Nephron (organoid): ENCODE data around the gene OMP.

Source experiments
- H3K27ac Mint-ChIP-seq, 3 experiments: 2 replicates each; pipeline ENCODE4 v1.8.0; 2020; ENCODE audit warnings: mixed read lengths in 3 of 3, mild to moderate bottlenecking in 2 of 3, moderate library complexity in 1 of 3
- H3K27me3 Mint-ChIP-seq: 2 replicates; pipeline ENCODE4 v1.8.0; 2021; ENCODE audit warnings: low read depth, mild to moderate bottlenecking, moderate library complexity, mixed read lengths
- H3K36me3 Mint-ChIP-seq: 2 replicates; pipeline ENCODE4 v1.8.0; 2020; ENCODE audit warnings: low read depth, mixed read lengths
- H3K4me1 Mint-ChIP-seq: 2 replicates; pipeline ENCODE4 v1.8.0; 2020; ENCODE audit warnings: mixed read lengths
- H3K4me3 Mint-ChIP-seq, 3 experiments: 2 replicates each; pipeline ENCODE4 v1.8.0; 2020; ENCODE audit warnings: mild to moderate bottlenecking in 3 of 3, mixed read lengths in 3 of 3, moderate library complexity in 2 of 3
- H3K9me3 Mint-ChIP-seq: 2 replicates; pipeline ENCODE4 v1.8.0; 2020; ENCODE audit warnings: mixed read lengths
- TF ChIP-seq, protein P1 (sequence below), 3 experiments: fragments of 200-600 bp; sonication (generic); IDR thresholded peaks; one replicate each; pipeline ENCODE4 v1.5.0; 2021; ENCODE audit warnings: antibody characterized with exemption in 3 of 3; ENCODE audit not compliant: unreplicated experiment in 3 of 3

The OMP gene

DNA sequence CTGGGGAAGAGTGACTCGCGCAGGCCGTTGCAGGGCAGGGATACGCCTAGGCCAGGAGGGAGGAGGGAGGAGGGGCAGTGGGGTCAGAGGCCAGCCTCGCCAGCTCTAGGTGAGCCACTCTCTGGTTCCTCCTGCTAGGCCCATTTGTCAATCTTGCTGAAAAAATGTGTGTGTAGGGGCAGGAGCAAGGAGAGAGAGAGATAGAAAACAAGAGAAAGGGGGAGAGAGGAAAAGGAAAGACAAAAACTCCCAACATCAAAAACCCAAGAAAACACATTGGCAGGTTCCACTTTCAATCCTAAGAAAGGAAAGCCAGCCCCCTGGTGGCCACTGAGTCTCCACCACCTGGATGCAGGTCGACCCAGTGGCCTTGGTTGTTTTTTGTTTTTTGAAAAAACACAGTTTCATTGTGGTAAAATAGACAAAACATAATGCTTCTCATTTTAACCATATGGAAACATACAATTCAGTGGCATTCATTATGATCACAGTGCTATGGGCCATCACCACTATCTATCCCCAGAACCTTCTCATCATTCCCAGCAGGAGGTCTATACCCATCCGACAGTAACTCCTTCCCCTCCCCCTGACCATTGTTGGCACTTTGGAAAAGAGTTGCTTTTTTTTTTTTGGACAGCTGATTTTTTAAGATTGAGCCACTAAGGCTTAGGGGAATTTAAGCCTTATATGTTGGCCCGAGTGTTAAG lies 10.9 kb downstream of the OMP start:
- TF ChIP-seq, protein P1, sequence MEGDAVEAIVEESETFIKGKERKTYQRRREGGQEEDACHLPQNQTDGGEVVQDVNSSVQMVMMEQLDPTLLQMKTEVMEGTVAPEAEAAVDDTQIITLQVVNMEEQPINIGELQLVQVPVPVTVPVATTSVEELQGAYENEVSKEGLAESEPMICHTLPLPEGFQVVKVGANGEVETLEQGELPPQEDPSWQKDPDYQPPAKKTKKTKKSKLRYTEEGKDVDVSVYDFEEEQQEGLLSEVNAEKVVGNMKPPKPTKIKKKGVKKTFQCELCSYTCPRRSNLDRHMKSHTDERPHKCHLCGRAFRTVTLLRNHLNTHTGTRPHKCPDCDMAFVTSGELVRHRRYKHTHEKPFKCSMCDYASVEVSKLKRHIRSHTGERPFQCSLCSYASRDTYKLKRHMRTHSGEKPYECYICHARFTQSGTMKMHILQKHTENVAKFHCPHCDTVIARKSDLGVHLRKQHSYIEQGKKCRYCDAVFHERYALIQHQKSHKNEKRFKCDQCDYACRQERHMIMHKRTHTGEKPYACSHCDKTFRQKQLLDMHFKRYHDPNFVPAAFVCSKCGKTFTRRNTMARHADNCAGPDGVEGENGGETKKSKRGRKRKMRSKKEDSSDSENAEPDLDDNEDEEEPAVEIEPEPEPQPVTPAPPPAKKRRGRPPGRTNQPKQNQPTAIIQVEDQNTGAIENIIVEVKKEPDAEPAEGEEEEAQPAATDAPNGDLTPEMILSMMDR (IDR thresholded peaks at IDR 0.05; ENCODE audit: unreplicated experiment in 3 of 3) = peak; percentile 51 to 58 (median 53)
- no peaks in the 10 kb centered on the region for H3K27me3 Mint-ChIP-seq
- no peak overlapping the region for H3K4me3 Mint-ChIP-seq
- H3K27ac Mint-ChIP-seq = no peak overlapping the region
- peaks cover 5% of the 10 kb centered on the region for H3K36me3 Mint-ChIP-seq
- H3K4me1 Mint-ChIP-seq = peaks cover 13% of the 10 kb centered on the region
- no peaks in the 10 kb centered on the region for H3K9me3 Mint-ChIP-seq

DNA sequence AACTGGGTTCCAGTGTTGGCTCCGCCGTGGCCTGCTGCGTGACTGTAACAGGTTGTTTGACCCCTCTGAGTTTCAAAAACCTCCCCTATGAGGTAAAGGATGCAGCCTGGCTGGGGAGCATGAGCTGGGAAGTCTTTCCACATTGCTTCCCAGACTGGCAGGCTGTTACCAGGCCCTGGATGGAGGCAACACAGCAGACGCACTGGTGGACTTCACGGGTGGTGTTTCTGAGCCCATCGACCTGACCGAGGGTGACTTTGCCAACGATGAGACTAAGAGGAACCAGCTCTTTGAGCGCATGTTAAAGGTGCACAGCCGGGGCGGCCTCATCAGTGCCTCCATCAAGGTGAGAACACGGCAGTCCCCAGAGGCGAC lies 11.4 kb downstream of the OMP start:
- Mint-ChIP-seq H3K9me3 (no peaks in the 10 kb centered on the region), H3K4me1 (peaks cover 9% of the 10 kb centered on the region), H3K36me3 (peaks cover 5% of the 10 kb centered on the region), H3K27me3 (no peaks in the 10 kb centered on the region), H3K27ac (no peak overlapping the region), H3K4me3 (no peak overlapping the region)
- TF ChIP-seq, protein P1 (IDR thresholded peaks at IDR 0.05; ENCODE audit: unreplicated experiment in 3 of 3) = no peak

DNA sequence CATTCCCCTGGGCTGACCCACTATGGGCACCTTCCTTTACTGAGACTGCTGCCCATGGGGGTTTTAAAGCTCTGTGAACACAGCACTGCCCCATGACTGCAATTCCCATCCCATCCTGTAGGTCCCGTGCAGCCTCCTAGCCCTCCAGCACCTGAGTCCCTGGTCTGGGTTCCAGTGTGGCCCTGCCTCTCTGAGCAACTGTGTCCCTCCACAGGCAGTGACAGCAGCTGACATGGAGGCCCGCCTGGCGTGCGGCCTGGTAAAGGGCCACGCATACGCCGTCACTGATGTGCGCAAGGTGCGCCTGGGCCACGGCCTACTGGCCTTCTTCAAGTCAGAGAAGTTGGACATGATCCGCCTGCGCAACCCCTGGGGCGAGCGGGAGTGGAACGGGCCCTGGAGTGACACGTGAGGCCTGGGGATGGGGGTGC lies 12.6 kb downstream of the OMP start:
- no peaks in the 10 kb centered on the region for H3K4me1 Mint-ChIP-seq
- no peaks in the 10 kb centered on the region for H3K9me3 Mint-ChIP-seq
- TF ChIP-seq, protein P1 (IDR thresholded peaks at IDR 0.05; ENCODE audit: unreplicated experiment in 3 of 3) = peak in 1 of 3 experiments; percentile 15
- H3K27me3 Mint-ChIP-seq = no peaks in the 10 kb centered on the region
- H3K36me3 Mint-ChIP-seq = peaks cover 6% of the 10 kb centered on the region
- H3K4me3 Mint-ChIP-seq = no peak overlapping the region
- no peak overlapping the region for H3K27ac Mint-ChIP-seq

DNA sequence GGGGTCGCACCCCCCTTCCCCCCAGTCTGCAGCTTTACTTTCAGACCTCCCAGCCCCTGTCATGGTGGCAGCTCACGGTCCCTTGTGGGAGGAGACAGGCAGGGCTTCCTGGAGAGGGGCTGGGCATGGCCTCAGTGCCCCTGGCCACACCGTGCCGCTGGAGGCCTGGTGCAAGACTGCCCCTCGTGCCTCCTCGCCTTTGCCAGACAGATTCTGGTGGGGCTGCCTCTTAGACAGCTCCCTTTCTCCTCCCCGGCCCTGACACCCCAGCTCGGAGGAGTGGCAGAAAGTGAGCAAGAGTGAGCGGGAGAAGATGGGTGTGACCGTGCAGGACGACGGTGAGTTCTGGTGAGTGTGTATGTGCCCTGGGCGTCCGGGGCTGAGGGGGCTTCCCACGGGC lies 13.3 kb downstream of the OMP start:
- Mint-ChIP-seq H3K4me3 (no peak overlapping the region), H3K27ac (no peak overlapping the region), H3K9me3 (no peaks in the 10 kb centered on the region), H3K27me3 (no peaks in the 10 kb centered on the region), H3K4me1 (no peaks in the 10 kb centered on the region), H3K36me3 (peaks cover 14% of the 10 kb centered on the region)
- TF ChIP-seq, protein P1 (IDR thresholded peaks at IDR 0.05; ENCODE audit: unreplicated experiment in 3 of 3) = no peak

DNA sequence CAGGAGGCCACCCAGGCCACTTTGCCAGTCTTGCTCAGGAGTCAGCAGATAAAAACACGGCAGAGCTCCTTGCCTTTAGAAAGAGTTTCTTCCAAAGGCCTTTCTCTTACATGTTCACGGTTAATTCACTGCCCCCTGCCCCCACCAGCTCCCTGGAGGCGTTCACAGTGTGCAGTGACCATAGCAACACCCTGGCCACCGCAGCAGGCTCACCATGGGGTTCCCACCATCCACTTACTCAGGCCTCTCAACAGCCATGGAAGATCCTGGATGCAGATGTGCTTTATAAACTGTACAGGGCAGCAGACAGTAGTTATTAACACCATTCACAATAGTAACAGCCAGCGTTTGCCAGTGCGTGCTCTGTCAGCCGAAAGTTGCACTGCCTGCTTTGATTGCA lies 14.9 kb downstream of the OMP start:
- H3K4me3 Mint-ChIP-seq = no peak overlapping the region
- TF ChIP-seq, protein P1 (IDR thresholded peaks at IDR 0.05; ENCODE audit: unreplicated experiment in 3 of 3) = no peak
- no peaks in the 10 kb centered on the region for H3K9me3 Mint-ChIP-seq
- no peak overlapping the region for H3K27ac Mint-ChIP-seq
- no peaks in the 10 kb centered on the region for H3K27me3 Mint-ChIP-seq
- H3K4me1 Mint-ChIP-seq = no peaks in the 10 kb centered on the region
- peaks cover 16% of the 10 kb centered on the region for H3K36me3 Mint-ChIP-seq

DNA sequence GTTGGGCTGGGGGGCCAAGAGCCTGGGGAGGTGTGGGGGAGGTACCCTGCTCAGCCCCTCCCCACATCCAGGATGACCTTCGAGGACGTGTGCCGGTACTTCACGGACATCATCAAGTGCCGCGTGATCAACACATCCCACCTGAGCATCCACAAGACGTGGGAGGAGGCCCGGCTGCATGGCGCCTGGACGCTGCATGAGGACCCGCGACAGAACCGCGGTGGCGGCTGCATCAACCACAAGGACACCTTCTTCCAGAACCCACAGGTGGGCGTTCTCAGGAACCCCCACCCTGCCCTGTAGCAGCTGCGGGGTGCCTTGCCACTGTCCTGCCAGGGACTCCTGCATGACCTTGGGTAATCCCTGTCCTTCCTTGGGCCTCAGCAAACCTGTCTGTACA lies 15.4 kb downstream of the OMP start:
- no peaks in the 10 kb centered on the region for H3K27me3 Mint-ChIP-seq
- TF ChIP-seq, protein P1 (IDR thresholded peaks at IDR 0.05; ENCODE audit: unreplicated experiment in 3 of 3) = no peak
- no peaks in the 10 kb centered on the region for H3K9me3 Mint-ChIP-seq

More for the DNA sequence above, 15.4 kb downstream of the OMP start:
- no peak overlapping the region for H3K4me3 Mint-ChIP-seq
- peaks cover 16% of the 10 kb centered on the region for H3K36me3 Mint-ChIP-seq
- no peaks in the 10 kb centered on the region for H3K4me1 Mint-ChIP-seq
- H3K27ac Mint-ChIP-seq = no peak overlapping the region
